SKM-1 treated with dmso at 0.1 percent for 144 hours (cell line): Measurements from ENCODE around the gene PCDH15.
"Not testable (repeated sequence)": the region's sequence is repeated elsewhere in the genome, so short reads cannot be mapped to it uniquely, and the experiment has no call there.

Experiments used
- DNase-seq: peaks from one replicate; lab custom pipeline; 2025; ENCODE audit not compliant: unreplicated experiment; lab: John Stamatoyannopoulos, UW

The PCDH15 gene

DNA sequence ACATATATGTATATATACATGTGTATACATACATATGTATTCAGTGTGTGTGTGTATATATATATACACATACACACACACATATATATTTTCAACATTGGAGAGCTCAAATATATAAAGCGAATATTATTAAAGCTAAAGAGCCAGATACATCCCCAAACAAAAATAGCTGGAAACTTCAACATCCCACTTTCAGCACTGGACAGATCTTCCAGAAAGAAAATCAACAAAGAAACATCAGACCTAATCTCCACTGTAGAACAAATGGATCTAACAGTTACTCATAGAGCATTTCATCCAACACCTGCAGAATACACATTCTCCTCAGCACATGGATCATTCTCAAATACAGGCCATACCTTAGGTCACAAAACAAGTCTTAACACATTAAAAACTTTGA, 799.0 kb downstream of the PCDH15 start:
- DNase-seq = no peak

DNA sequence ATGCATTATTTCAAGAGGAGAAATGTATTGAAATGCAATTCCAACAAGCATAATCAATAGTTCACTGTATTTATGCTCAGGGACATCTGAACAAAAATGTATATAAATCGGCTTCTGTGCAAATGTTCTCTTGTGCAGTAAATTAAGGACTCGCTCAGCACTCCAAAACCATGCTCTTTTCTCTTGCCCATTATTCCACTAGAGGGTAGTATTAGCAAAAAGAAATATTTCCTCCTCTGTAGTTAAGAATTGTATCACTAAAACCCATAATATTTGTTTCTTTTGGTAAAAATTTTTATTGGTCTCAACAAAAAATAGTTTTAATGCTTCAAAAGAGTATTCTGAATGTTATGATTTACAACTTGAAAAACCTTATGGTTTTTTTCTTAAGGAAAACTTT, 803.1 kb downstream of the PCDH15 start:
- peak; percentile 9 for DNase-seq

DNA sequence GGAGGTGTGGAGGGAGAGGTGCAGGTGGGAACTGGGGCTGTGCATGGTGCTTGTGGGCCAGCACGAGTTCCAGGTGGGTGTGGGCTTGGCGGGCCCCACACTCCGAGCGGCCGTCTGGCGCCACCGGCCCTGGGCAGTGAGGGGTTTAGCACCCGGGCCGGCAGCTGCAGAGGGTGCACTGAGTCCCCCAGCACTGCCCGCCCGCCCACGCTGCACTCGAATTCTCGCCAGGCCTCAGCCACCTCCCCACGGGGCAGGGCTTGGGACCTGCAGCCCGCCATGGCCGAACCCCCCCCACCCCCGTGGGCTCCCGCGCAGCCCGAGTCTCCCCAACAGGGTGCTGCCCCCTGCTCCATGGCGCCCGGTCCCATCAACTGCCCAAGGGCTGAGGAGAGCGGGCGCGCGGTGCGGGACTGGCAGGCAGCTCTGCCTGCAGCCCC, 810.2 kb downstream of the PCDH15 start:
- no peak for DNase-seq

DNA sequence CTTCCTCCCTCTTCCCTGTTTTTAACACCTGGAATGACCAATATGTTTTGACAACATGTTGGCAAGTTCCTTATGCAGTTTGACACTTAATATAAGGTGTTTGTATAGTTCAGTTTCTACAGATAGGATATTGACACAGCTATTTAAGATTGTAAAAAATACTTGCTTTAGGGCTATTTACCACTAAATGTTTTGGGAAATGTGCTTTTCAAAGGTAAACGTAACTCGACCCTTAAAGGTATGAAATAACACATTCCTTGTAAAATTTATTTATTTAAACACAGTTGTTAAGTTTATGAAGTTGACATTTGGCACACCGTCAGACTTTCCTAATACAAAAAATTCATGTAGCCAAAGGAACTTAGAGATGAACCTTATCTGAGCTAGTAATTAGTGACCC, 817.6 kb downstream of the PCDH15 start:
- DNase-seq = no peak

DNA sequence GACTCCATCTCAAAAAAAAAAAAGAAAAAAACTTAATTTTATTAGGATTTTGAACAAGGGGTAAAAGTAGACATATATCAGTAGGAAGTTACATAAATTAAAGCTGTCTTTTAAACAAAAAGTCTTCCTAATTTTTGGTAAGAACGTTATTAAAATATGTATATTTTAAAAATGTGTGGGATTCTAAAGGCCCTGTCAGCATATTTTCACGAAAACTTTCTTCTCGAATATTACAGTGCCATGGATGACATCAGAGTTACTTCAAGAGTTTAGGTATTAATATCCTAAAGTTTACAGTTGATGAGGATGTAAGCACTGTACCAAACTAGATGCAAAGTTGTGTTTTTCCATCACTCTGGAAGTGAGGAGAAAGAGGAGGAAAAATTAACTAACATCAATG, 820.8 kb downstream of the PCDH15 start:
- no peak for DNase-seq

DNA sequence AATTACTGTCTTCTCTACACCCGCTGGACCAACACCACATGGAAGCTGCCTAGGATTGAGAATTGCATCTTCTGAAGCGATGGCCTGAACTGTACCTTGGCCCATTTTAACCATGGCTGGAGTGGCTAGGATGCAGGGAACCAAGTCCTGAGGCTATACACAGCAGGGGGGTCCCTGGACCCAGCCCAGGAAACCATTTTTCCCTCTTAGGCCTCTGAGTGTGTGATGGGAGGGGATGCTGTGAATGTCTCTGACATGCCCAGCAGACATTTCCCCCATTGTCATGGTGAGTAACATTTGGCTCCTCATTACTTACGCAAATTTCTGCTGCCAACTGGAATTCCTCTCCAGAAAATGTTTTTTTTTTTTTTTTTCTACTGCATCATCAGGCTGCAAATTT, 822.7 kb downstream of the PCDH15 start:
- DNase-seq = no peak

DNA sequence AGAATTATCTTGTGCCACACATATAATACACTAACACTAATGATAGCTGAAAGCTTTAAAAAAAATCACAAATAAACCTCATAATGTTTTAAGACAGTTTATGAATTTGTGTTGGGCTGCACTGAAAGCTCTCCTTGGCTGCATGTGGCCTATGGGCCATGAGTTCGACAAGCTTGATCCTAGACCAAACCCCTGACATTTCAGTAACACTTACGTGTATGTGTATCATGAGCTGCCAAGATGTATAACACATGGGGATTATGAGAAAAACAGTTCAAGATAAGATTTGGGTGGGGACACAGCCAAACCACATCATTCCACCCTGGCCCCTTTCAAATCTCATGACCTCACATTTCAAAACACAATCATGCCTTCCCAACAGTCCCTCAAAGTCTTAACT, 823.8 kb downstream of the PCDH15 start:
- no peak for DNase-seq

DNA sequence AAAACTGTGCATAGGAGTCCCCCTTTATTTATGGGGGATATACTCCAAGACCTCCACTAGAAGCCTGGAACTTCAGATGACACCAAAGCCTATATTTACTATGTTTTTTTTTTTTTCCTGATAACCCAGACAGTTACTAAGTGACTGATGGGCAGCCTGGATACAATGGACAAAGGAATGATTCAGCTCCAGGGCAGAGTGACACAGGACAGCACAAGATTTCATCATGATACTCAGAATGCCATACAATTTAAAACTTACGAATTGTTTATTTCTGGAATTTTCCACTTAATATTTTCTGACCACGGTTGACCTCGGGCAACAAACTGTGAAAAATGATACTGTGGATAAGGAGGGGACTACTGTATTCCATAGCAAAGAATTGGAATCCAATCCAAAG, 843.6 kb downstream of the PCDH15 start:
- no peak for DNase-seq

DNA sequence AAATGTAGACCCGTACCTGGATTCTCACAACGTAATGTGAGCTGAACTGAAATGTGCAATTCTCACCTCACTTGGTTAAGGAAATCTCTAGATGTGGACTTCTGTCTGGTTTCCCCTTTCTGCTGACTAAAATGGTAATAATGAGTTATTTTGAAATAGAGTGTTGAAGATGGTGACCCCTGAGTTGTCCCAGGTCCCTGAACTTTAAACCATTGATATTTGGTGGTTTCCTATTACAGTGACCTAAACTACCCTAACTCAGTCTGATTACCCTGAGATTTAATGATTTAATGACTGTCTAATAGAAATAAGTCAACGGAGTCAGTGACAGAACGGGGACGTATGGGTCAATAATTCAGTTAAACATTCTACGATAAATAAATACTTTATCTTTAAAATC, 845.9 kb downstream of the PCDH15 start:
- no peak for DNase-seq

DNA sequence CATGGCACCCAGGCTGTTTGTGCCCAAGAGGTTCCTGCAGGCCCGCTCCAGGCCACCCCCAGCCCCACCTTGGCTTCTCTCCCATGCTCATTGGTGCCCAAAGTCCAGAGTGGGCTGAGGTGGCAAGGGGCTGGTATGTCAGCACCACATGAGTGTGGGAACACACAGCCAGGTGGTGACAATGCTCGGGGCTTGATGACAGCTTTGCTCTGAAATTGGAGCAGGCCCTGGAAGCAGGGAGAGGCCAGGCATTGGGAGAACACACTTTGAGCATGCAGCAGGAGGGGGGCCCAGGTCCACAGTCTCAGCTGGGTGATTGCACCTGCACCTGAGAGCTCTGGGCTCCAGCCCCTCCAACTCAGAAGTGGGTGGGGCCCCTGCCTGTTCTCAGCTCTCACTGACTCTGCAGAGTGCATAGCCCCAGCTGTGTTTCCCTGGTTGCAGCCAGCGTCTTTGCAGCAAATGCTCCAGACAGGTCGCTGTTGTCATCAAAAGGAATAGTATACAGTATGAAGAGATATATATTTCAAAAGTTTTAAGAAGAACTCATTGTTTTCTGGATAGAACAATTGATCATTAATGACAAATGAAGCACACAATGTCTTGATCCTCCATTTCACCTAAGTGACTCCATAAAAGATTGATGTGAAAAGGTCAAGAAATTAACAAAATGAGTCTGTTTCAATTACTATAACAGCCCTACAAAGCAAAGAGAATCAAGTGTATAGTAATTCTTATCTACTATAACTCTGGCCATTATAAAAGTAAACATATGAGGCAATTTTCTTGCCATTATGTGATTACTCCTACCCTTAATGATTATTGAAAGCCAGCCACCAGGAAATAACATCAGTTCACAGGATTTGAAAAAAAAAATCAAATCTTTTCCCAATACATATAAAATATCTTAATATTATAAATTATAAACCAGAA, 848.1 kb downstream of the PCDH15 start:
- DNase-seq = no peak

DNA sequence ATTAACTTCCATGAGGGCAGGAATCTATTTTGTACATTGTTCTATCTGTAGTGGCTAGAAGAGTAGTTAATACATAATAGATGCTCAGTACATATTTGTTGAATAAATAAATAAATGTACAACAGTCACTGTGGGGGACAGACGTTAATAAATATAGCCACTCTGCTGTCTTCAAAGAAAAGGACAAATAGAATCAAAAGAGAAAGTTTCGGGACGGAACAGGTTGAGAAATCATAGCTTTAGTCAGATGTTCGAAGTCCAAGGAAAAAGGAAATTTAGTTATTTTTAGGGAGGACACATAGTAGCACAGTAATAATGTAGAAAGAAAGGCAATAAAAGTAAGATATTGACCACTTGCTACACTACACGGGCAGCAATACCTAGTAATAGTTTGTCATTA, 861.4 kb downstream of the PCDH15 start:
- no peak for DNase-seq

DNA sequence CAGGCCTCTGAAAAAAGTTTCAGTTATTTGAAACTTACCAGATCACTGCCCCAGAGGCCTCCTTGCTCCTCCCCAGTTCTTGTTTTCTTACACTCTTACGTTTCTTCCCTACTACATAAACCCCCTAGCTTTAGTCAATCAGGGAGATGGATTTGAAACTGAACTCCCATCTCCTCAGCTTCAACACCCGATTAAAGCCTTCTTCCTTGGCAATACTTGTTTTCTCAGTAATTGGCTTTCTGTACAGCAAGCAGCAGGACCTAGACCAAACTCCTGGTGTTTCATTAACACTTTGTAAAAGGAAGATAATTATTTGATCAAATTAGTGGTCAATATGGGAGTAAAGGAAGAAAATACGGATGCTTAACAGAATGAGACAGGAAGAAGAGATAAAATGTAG, 870.4 kb downstream of the PCDH15 start:
- no peak for DNase-seq

DNA sequence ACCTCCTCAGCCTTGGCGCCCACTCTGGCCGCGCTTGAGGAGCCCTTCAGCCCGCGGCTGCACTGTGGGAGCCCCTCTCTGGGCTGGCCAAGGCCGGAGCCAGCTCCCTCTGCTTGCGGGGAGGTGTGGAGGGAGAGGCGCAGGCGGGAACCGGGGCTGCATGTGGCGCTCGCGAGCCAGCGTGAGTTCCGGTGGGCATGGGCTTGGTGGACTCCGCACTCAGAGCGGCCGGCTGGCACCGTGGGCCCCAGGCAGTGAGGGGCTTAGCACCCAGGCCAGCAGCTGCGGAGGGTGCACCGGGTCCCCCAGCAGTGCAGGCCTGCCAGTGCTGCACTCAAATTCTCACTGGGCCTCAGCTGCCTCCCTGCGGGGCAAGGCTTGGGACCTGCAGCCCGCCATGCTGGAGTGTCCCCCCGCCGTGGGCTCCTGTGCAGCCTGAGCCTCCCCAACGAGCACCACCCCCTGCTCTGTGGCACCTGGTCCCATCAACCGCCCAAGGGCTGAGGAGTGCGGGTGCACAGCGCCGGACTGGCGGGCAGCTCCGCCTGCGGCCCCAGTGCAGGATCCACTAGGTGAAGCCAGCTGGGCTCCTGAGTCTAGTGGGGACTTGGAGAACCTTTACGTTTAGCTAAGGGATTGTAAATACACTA, 876.9 kb downstream of the PCDH15 start:
- not testable (repeated sequence) for DNase-seq

DNA sequence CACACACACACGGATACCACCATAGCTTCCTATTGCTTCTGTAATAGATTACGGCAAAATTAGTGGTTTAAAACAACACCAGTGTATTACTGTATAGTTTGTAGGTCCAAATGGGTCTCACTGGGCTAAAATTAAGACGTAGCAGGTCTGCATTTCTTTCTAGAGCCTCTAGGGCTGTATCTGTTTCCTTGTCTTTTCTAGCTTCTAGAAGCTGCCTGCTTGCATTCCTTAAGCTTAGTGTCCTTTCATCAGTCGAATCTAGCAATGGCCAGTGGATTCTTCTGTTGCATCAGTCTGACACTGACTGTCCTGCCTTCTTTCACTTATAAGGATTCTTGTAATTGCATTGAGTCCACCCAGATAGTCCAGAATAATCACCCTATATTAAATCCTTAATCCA, 882.3 kb downstream of the PCDH15 start:
- DNase-seq = no peak

DNA sequence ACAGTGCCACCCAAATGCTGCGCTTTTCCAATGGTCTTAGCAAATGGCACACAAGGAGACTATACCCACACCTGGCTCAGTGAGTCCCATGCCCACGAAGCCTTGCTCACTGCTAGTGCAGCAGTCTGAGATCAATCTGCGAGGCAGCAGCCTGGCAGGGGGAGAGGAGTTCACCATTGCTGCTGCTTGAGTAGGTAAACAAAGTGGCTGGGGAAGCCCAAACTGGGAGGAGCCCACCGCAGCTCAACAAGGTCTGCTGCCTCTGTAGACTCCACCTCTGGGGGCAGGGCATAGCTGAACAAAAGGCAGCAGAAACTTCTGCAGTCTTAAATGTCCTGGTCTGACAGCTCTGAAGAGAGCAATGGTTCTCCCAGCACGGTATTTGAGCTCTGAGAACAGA, 891.2 kb downstream of the PCDH15 start:
- DNase-seq = no peak

DNA sequence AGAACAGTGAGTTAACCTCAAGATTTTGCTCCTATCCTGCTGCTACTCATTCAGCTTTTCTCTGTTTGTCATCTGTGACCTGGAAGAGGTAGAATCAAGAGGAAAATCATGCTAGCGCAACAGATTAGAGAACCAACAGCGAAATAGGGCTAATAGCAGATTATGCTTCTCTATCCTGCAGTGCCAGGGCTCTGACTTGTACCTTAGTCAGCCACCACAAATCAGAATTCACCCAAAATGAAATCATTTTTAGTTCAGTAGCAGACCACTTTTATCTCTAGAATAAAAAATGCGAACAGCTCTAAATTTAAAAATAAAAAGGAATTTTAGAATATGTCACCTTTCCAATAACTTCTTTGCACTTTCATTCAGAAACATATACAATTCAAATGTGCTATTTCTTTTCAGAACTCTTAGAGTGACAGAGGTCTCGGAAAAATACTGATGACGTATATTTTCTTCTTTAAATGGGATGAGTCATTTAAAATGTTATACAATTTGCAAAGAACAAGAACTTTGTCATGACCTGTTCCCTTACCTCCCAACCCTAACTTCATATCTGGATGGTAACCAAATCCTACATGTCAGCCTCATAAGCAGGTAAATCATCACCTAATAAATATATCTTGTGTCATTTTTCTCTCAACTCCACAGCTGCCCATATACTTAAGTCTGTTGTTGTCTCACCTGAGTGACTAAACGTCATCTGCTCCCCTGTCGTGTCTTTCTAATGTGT, 896.4 kb downstream of the PCDH15 start:
- no peak for DNase-seq

DNA sequence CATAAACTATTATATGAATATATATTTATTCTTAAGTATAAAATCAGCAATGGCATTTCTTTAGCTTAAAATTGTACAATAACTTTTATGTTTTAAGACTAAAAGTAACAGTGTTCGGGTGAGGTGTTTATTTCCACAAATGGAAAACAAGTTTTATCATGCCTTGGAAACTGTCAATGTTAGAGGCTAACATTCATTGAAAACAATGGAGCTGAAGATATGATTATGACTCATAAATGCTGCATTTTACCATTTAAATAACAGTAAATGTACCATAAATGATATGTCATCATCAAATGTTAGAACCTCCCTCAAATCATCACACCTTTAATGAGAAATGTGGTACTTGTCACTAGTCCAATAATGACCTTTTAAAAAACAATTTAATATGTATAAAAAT, 897.3 kb downstream of the PCDH15 start:
- DNase-seq = no peak

DNA sequence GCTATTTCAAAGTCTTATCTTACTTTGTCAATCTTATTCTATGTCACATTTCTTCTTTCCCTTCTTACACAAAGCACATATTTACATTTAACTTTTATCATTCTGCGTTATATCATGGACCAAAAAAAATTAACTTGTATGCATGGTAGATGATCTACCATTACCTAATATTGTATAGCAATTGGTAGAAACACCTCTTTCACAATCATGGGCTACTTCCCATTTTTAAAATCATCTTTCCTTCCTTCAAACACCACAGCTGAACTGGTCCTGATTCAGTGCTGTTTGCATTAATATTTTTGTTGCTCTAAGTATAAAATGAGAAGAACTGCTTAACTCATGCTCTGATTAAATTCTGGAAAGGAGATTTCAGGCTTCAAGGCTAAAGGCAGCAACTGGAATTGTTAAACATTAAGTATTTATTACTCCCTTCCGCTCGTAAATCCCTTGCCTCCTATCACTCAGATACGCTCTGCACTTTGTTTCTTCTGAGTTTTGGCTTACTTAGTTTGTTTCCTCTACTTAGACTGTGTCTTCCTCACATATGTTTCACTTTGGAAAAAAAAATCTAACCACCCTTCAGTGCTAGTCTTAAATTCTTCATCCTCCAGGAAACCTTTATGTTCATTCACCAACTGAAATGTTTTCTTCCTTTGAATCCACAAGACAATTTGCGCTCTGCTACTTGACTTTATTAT, 901.4 kb downstream of the PCDH15 start:
- DNase-seq = peak; percentile 64

DNA sequence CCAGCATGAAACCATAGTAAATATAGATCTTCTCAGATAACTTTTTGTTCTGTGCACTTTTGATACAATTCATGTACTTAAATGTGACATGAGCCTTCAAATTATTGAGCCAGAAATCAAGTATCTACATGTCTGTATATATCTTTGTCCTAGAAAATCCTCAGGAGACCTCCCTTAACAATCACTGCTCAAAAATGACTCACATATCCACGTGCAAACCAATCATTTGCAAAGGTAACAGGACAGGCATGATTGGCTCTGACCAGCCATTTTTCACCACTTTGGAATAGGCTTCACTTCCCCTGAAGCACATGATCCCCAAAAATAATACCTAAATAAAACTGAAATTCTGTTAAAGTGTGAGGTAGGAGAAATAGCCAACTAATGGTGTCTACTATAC, 902.5 kb downstream of the PCDH15 start:
- no peak for DNase-seq

DNA sequence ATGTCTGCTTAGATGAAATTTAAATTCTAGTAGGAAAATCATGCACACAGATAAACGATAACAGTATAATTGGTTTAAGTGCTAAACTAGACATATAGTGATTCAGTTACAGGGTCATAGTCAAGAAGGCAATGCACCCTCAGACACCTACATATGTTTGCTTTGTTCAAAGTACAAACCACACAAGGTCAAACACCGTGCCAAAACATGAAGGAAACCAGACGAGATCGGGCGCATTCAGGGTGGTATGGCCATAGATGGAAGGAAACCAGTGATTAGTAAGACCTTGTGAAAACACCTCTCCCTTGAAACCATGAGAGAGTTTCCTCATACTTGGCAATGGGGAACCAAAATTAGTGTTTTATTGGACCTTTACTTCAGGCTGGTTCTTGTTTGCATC, 906.9 kb downstream of the PCDH15 start:
- DNase-seq = no peak

DNA sequence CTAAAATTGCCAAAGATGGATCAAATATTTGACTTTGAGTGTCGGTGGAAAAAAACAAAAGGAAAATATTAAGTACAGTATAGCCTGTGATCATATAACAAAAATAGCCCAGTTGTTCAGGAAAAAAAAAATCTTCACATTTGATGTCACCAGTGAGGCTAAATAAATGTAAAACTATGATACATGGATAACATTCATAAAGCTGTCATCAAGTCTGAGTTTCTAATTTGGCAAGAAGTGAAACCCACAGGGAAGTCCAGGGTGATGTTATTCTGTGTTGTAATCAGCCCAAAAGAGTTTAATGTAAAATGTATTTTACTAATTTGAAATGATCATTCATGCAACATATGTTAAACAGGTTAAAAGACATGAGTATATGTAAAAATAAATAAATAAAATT, 908.0 kb downstream of the PCDH15 start:
- no peak for DNase-seq
